SU-DHL-6 (cell line): ENCODE measurements around the gene BTBD16.

Experiments
- EZH2phosphoT487 ChIP-seq: fragments of 200-600 bp; sonication (generic), shearing (Covaris generic); conservative IDR thresholded peaks from 2 replicates; pipeline ENCODE4 v1.6.1; 2018; ENCODE audit warnings: mild to moderate bottlenecking, antibody characterized with exemption, low read length, moderate library complexity, mixed read lengths
- TF ChIP-seq, protein P1 (sequence below): fragments of 200-600 bp; sonication (generic); IDR thresholded peaks from one replicate; pipeline ENCODE4 v1.5.1; 2017; ENCODE audit warnings: antibody characterized with exemption, mild to moderate bottlenecking, low read length, moderate library complexity; ENCODE audit not compliant: insufficient read depth, poor library complexity, severe bottlenecking

DNA sequence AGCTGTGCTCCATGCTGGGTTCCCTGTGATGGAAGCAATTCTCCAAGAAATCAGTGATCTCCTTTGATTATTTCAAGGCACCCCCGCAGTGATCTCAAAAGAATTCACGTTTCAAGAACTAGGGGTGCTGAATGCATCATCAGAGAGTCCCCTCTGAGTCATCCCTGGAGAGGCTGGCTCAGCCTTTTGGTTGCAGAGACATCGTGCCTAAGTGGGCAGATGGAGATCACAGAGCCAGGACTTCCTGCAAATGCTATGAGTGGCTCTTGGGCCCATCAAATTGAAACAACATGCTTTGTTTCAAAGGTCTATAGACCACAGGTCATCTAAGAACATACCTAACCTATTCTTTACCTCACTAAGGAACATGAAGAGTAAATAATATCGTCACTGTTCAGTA lies 61.9 kb downstream of the BTBD16 start:
- TF ChIP-seq, protein P1, sequence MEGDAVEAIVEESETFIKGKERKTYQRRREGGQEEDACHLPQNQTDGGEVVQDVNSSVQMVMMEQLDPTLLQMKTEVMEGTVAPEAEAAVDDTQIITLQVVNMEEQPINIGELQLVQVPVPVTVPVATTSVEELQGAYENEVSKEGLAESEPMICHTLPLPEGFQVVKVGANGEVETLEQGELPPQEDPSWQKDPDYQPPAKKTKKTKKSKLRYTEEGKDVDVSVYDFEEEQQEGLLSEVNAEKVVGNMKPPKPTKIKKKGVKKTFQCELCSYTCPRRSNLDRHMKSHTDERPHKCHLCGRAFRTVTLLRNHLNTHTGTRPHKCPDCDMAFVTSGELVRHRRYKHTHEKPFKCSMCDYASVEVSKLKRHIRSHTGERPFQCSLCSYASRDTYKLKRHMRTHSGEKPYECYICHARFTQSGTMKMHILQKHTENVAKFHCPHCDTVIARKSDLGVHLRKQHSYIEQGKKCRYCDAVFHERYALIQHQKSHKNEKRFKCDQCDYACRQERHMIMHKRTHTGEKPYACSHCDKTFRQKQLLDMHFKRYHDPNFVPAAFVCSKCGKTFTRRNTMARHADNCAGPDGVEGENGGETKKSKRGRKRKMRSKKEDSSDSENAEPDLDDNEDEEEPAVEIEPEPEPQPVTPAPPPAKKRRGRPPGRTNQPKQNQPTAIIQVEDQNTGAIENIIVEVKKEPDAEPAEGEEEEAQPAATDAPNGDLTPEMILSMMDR: no peak
- no peak for TF ChIP-seq EZH2phosphoT487
